Sigmoid colon (tissue), 4 donors: ENCODE measurements around the gene AGXT2.

Source experiments
- EP300 ChIP-seq, 4 donors: sonication (generic); formaldehyde crosslinking; IDR thresholded peaks; one replicate each; pipeline ENCODE4 v1.6.1; 2017; ENCODE audit warnings: antibody characterized with exemption in 4 of 4
- POLR2A ChIP-seq, 2 donors: fragments of 450-650 bp; IDR thresholded peaks; one replicate each; pipeline ENCODE4 v1.6.1; 2016; ENCODE audit warnings: antibody characterized with exemption in 2 of 2, mild to moderate bottlenecking in 2 of 2, moderate library complexity in 2 of 2
- POLR2AphosphoS5 ChIP-seq, 4 donors: sonication (generic); formaldehyde crosslinking; IDR thresholded peaks; one replicate each; pipeline ENCODE4 v1.6.1; 2017; ENCODE audit warnings: antibody characterized with exemption in 4 of 4
- TF ChIP-seq, protein P1 (sequence below), 4 experiments: fragments of 450-650 bp in 3 of 4; fragments of 200-600 bp in 1 of 4; IDR thresholded peaks; one replicate each; pipeline ENCODE4 v1.5.1; 2016 to 2019; ENCODE audit warnings: antibody characterized with exemption in 4 of 4, mild to moderate bottlenecking in 3 of 4, moderate library complexity in 2 of 4

DNA sequence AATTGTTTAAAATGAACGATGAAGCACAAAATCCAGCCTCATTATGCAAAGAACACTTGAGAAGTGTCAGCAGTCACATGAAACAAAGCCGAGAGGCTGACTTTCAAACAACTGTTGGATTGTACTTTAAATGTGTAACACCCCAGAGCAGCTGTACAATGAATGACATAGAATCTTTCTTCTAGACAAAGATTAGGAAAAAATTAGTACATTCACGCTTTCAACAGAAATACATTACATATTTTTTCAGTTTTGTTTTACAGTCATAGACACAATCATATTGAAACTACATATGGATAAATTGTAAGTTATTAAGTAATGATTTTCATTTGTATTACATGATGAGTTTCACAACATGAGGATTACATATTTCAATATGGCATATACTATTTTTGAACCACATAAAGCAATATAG lies 10.6 kb upstream of the AGXT2 start:
- TF ChIP-seq POLR2A (IDR thresholded peaks at IDR 0.05) (no peak), POLR2AphosphoS5 (IDR thresholded peaks at IDR 0.05) (no peak), EP300 (IDR thresholded peaks at IDR 0.05) (no peak)
- TF ChIP-seq, protein P1, sequence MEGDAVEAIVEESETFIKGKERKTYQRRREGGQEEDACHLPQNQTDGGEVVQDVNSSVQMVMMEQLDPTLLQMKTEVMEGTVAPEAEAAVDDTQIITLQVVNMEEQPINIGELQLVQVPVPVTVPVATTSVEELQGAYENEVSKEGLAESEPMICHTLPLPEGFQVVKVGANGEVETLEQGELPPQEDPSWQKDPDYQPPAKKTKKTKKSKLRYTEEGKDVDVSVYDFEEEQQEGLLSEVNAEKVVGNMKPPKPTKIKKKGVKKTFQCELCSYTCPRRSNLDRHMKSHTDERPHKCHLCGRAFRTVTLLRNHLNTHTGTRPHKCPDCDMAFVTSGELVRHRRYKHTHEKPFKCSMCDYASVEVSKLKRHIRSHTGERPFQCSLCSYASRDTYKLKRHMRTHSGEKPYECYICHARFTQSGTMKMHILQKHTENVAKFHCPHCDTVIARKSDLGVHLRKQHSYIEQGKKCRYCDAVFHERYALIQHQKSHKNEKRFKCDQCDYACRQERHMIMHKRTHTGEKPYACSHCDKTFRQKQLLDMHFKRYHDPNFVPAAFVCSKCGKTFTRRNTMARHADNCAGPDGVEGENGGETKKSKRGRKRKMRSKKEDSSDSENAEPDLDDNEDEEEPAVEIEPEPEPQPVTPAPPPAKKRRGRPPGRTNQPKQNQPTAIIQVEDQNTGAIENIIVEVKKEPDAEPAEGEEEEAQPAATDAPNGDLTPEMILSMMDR (IDR thresholded peaks at IDR 0.05) = no peak
